ENCODE data around the gene OR4N2. TPM values are rescaled to one million over a fixed set of nuclear protein-coding genes. Genes with fewer than 3 reads are reported as not detected.
"Not testable (repeated sequence)": the region's sequence is repeated elsewhere in the genome, so short reads cannot be mapped to it uniquely, and the experiment has no call there.

OR4N2 gene
- total RNA-seq, 4 donors from 2014 or later = not detected

DNA sequence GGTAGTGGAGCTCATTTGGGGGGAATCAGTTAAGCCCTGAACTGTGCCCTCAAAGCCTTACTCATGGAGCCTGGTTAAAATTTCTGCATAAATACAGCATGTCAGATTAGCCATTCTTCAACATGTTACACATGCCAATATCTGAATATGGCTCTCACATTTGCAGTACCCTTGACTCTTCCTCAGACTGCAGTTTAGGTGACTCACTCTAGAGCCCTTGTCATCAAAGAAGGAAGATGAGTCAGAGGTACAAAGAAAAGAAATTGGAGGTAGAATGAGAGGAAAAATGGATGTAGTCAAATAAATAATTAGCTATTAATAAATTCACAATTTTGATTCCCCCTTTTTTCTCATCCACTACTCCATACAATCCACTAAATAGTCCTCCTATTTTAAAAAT lies 47.8 kb downstream of the OR4N2 start:
- H3K4me1 ChIP-seq = no peaks in the 10 kb centered on the region
- no peak for DNase-seq
- TF ChIP-seq, protein P1, sequence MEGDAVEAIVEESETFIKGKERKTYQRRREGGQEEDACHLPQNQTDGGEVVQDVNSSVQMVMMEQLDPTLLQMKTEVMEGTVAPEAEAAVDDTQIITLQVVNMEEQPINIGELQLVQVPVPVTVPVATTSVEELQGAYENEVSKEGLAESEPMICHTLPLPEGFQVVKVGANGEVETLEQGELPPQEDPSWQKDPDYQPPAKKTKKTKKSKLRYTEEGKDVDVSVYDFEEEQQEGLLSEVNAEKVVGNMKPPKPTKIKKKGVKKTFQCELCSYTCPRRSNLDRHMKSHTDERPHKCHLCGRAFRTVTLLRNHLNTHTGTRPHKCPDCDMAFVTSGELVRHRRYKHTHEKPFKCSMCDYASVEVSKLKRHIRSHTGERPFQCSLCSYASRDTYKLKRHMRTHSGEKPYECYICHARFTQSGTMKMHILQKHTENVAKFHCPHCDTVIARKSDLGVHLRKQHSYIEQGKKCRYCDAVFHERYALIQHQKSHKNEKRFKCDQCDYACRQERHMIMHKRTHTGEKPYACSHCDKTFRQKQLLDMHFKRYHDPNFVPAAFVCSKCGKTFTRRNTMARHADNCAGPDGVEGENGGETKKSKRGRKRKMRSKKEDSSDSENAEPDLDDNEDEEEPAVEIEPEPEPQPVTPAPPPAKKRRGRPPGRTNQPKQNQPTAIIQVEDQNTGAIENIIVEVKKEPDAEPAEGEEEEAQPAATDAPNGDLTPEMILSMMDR (IDR thresholded peaks at IDR 0.05) = no peak
- H3K27me3 ChIP-seq = no peaks in the 10 kb centered on the region
- no peaks in the 10 kb centered on the region for H3K36me3 ChIP-seq
- no peak overlapping the region for H3K27ac ChIP-seq
- no peaks in the 10 kb centered on the region for H3K9me3 ChIP-seq
- H3K4me3 ChIP-seq = no peak overlapping the region
- intact Hi-C loops (cut with DNase I; ENCODE audit: low total_unique reads) = no loop called here

DNA sequence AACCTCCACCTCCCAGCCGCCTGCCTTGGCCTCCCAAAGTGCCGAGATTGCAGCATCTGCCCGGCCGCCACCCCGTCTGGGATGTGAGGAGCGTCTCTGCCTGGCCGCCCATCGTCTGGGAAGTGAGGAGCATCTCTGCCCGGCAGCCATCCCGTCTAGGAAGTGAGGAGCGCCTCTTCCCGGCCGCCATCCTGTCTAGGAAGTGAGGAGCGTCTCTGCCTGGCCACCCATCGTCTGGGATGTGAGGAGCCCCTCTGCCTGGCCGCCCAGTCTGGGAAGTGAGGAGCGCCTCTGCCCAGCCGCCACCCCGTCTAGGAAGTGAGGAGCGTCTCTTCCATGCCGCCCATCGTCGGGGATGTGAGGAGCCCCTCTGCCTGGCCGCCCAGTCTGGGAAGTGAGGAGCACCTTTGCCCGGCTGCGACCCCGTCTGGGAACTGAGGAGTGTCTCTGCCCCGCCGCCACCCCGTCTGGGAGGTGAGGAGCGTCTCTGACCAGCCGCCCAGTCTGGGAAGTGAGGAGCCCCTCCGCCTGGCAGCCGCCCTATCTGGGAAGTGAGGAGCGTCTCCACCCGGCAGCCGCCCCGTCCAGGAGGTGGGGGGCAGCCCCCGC lies 62.6 kb downstream of the OR4N2 start:
- H3K9me3 ChIP-seq; H3K4me1 ChIP-seq; intact Hi-C loops (cut with DNase I; ENCODE audit: low total_unique reads); H3K27ac ChIP-seq; H3K4me3 ChIP-seq; DNase-seq; H3K27me3 ChIP-seq; H3K36me3 ChIP-seq: not testable (repeated sequence)

DNA sequence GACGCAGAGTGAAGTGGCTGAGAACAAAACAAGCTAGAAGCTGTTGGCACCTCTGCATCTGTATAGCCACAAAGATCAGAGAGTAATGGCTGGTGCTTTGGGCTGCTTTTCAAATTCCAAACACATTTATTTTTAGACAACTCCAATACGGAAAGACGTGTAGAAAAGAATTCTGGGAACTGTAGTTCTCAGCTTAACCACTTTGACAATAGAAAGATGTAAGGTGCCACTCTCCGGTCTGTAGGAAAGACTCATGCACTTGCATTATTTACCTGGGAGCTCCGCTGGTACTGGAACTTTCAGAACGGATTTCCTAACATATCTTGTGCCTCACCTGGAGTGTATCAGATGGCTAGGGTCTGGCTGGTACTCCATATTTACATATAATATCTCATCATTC lies 69.6 kb downstream of the OR4N2 start:
- H3K9me3 ChIP-seq = no peaks in the 10 kb centered on the region
- no peak overlapping the region for H3K27ac ChIP-seq
- H3K36me3 ChIP-seq = no peaks in the 10 kb centered on the region
- intact Hi-C loops (cut with DNase I; ENCODE audit: low total_unique reads) = no loop called here
- DNase-seq = no peak
- H3K4me3 ChIP-seq = no peak overlapping the region
- no peaks in the 10 kb centered on the region for H3K4me1 ChIP-seq
- H3K27me3 ChIP-seq = no peaks in the 10 kb centered on the region
- no peak for TF ChIP-seq POLR2A (IDR thresholded peaks at IDR 0.05)
- TF ChIP-seq, protein P1 (IDR thresholded peaks at IDR 0.05) = no peak

DNA sequence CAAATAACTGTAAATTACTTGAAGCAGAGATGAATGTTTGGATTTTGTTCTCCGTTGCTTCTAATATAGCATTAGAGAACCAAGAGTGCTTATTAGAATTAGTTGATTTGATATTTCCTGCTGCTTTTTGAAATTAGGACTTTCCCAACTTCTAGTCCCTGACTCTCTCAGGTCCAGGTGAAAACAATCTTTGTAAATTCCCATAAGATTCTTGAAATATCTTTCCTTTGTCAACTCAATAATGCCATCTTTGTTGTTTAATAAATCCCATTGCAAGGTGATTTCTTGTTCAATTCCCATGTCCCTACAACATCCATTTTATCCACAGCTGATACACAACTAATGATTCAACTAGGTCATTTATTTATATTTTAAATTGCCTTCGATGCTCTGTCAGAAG lies 71.3 kb downstream of the OR4N2 start, which contains the start of gene OR4K2:
OR4K2 (plus strand) TSS at position 301 of the 400 bp plus-strand sequence. CDS start 1,126 bp downstream, outside the sequence.
- TF ChIP-seq, protein P1 (IDR thresholded peaks at IDR 0.05) = no peak
- TF ChIP-seq POLR2A (IDR thresholded peaks at IDR 0.05) = no peak
- no peaks in the 10 kb centered on the region for H3K9me3 ChIP-seq
- no peak within 1 kb of the TSS for H3K4me3 ChIP-seq
- no peaks in the 10 kb centered on the region for H3K27me3 ChIP-seq
- no peak for DNase-seq
- no peaks in the 10 kb centered on the region for H3K36me3 ChIP-seq
- no peaks in the 10 kb centered on the region for H3K4me1 ChIP-seq
- intact Hi-C loops (cut with DNase I; ENCODE audit: low total_unique reads) = no loop called here
- no peak within 1 kb of the TSS for H3K27ac ChIP-seq

DNA sequence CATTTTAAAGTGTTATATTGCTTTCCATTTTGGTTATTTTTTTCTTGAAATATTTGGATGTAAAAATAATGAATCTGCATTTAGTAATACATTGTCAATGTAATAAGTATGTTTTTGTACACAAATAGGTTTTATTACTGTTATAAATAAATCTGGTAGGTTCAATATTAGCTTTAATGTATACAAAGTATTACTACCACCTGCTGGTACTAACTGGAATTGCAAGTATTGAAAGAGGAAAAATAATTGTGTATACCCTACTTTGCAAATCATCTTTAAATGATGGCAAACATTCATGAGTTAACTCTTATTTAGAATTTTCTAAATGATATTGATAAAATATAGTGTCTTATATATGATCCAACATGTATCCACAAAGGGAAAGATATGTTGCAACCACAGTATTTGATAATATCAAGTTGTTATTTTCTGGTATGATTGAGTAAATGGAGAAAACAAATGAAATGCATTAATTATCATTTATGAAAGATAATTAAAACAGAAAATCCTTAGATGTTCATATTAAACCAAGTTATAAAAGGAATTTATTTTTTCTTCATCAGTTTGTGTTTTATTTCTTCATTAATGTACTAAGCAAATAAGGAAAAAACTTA lies 74.6 kb downstream of the OR4N2 start:
- Histone ChIP-seq H3K9me3 (no peaks in the 10 kb centered on the region), H3K27ac (no peak overlapping the region), H3K36me3 (no peaks in the 10 kb centered on the region), H3K27me3 (no peaks in the 10 kb centered on the region), H3K4me1 (no peaks in the 10 kb centered on the region), H3K4me3 (no peak overlapping the region)
- no peak for DNase-seq
- intact Hi-C loops (cut with DNase I; ENCODE audit: low total_unique reads) = no loop called here
- no peak for TF ChIP-seq POLR2A (IDR thresholded peaks at IDR 0.05)
- TF ChIP-seq, protein P1 (IDR thresholded peaks at IDR 0.05) = no peak

Other genes with a start within 250 kb of the OR4N2 start
- gene OR11H2, start 89.9 kb upstream of the OR4N2 start, total RNA-seq = not detected
- gene OR4Q3, start 60.2 kb upstream of the OR4N2 start, total RNA-seq = not detected
- gene OR4M1, start 30.3 kb upstream of the OR4N2 start, total RNA-seq = not detected
- not detected for gene OR4K2, start 71.4 kb downstream of the OR4N2 start, total RNA-seq
- gene OR4K5, start 116.8 kb downstream of the OR4N2 start, total RNA-seq = not detected
- gene OR4K1, start 127.1 kb downstream of the OR4N2 start, total RNA-seq = not detected
- not detected for gene OR4K15, start 171.8 kb downstream of the OR4N2 start, total RNA-seq
- not detected for gene OR4Q2, start 198.4 kb downstream of the OR4N2 start, total RNA-seq
- not detected for gene OR4K14, start 215.5 kb downstream of the OR4N2 start, total RNA-seq
- gene OR4K13, start 232.3 kb downstream of the OR4N2 start, total RNA-seq = not detected